Brain microvascular endothelial cell (primary cell): ENCODE data around the gene LRP1.

Experiments used
- DNase-seq: peaks from one replicate; pipeline ENCODE4 v3.0.0-alpha.2; 2020
- H3K27ac ChIP-seq: fragments of 250-450 bp; sonication (Bioruptor Pico); 2 replicates; pipeline ENCODE4 v1.5.1; 2020; ENCODE audit warnings: mild to moderate bottlenecking, moderate library complexity
- H3K27me3 ChIP-seq: fragments of 250-450 bp; sonication (Bioruptor Pico); replicated peaks from 2 replicates; pipeline ENCODE4 v1.5.1; 2020; ENCODE audit warnings: mild to moderate bottlenecking
- H3K36me3 ChIP-seq: fragments of 250-450 bp; sonication (Bioruptor Pico); replicated peaks from 2 replicates; pipeline ENCODE4 v1.5.1; 2020; ENCODE audit warnings: mild to moderate bottlenecking
- H3K4me3 ChIP-seq: 2 replicates; pipeline ENCODE4 v1.5.1; 2011; ENCODE audit warnings: low read depth, mild to moderate bottlenecking, control low read depth, low read length, moderate library complexity
- in situ Hi-C: cut with HindIII; loops from 2 replicates; pipeline ENCODE4 v1.10.0; 2017; ENCODE audit warnings: low sequenced_read_pairs, low pct_ligation_motif_present
- TF ChIP-seq, protein P1 (sequence below): IDR thresholded peaks from 2 replicates; pipeline ENCODE4 v1.5.1; 2011; ENCODE audit warnings: low read depth, mild to moderate bottlenecking, moderate library complexity, low read length, control low read depth, inconsistent platforms; ENCODE audit errors: missing control alignments

Gene LRP1

DNA sequence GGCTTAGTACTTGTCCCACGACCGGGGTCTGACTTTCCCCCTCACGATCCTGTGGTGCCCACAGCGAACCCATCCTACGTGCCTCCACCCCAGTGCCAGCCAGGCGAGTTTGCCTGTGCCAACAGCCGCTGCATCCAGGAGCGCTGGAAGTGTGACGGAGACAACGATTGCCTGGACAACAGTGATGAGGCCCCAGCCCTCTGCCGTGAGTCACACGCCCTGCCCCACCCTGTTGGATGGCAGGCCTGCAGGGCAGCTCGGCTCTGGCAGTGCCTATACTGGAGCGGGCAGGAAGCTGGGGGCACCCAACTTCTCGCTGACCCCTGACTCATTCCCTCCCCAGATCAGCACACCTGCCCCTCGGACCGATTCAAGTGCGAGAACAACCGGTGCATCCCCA is 37.5 kb downstream of the LRP1 start:
- DNase-seq, result no peak
- Histone ChIP-seq H3K27ac (no peak overlapping the region), H3K27me3 (no peaks in the 10 kb centered on the region), H3K4me3 (no peak overlapping the region), H3K36me3 (peaks cover 77% of the 10 kb centered on the region)
- TF ChIP-seq, protein P1, sequence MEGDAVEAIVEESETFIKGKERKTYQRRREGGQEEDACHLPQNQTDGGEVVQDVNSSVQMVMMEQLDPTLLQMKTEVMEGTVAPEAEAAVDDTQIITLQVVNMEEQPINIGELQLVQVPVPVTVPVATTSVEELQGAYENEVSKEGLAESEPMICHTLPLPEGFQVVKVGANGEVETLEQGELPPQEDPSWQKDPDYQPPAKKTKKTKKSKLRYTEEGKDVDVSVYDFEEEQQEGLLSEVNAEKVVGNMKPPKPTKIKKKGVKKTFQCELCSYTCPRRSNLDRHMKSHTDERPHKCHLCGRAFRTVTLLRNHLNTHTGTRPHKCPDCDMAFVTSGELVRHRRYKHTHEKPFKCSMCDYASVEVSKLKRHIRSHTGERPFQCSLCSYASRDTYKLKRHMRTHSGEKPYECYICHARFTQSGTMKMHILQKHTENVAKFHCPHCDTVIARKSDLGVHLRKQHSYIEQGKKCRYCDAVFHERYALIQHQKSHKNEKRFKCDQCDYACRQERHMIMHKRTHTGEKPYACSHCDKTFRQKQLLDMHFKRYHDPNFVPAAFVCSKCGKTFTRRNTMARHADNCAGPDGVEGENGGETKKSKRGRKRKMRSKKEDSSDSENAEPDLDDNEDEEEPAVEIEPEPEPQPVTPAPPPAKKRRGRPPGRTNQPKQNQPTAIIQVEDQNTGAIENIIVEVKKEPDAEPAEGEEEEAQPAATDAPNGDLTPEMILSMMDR, result no peak
- in situ Hi-C loops, result no loop called here

DNA sequence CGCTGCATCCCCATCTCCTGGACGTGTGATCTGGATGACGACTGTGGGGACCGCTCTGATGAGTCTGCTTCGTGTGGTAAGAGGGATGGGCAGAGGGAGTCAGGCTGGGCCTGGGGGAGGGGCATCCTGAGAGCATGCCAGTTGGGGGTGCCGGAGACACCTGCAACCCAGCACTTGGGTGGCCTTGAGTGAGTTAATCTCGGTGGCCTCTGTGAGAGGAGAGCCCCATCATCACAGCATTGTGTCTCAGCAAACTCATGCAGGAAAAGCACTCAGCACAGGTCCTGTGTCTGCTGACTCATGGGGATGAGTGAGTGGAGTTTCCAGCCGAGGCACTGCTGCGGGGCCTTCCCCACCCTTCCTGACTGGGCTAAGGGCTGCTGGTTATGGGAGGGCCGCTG is 38.7 kb downstream of the LRP1 start:
- Histone ChIP-seq H3K27me3 (no peaks in the 10 kb centered on the region), H3K4me3 (no peak overlapping the region), H3K36me3 (peaks cover 70% of the 10 kb centered on the region), H3K27ac (peak overlapping the region; percentile 9)
- TF ChIP-seq, protein P1, result no peak
- peak; percentile 68 for DNase-seq
- in situ Hi-C loops, result no loop called here

DNA sequence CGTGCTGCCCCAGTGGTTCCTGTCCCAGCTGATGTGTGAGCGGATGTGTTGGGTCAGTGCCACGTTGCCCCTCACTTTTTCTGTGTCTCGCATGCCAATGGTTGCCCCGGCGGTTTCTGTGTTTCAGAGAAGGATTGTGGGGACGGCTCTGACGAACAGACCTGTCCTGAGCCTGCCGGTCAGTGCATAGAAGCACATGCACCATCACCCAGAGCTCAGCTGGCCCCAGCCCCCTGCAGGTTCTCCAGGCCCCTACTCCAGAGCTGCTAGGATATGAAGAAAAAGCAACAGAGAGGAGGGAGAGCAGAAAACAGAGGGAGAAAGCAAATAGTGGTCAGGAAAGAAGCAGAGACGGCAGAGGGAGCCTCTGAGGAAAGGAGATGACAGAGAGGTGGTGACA is 39.8 kb downstream of the LRP1 start:
- in situ Hi-C loops, result no loop called here
- Histone ChIP-seq H3K36me3 (peaks cover 62% of the 10 kb centered on the region), H3K27ac (no peak overlapping the region), H3K27me3 (no peaks in the 10 kb centered on the region), H3K4me3 (no peak overlapping the region)
- no peak for DNase-seq
- TF ChIP-seq, protein P1, result no peak

DNA sequence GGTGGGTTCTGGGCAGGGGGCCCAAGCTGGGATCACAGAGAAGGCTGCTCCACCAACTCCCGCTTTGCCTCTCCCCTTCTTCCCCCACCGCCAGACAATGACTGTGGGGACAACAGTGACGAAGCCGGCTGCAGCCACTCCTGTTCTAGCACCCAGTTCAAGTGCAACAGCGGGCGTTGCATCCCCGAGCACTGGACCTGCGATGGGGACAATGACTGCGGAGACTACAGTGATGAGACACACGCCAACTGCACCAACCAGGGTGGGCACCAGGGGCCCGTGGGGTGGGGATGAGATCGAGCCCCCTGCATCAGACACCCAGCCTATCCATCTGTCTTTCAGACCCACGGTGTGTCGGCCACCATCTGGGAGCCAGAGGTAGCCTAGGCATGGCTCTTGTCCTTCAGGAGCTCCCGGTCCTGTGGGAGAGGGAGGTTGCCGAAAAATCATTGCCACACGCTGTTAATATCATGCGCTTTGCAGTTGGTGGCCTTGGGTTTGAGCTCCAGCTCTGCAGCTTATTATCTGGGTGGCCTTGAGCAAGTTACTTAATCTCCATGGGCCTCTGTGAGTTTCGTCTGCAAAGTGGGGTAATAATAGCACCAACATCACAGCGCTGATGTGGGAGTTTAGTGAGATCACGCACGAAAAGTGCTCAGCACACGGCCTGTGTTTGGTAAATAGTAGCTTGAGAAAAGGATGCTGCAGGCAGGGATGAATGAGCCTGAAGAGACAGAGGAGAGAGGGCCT is 40.9 kb downstream of the LRP1 start:
- TF ChIP-seq, protein P1, result no peak
- H3K4me3 ChIP-seq, result no peak overlapping the region
- H3K36me3 ChIP-seq, result peaks cover 61% of the 10 kb centered on the region
- no peaks in the 10 kb centered on the region for H3K27me3 ChIP-seq
- DNase-seq, result no peak
- H3K27ac ChIP-seq, result no peak overlapping the region
- in situ Hi-C loops, result no loop called here

DNA sequence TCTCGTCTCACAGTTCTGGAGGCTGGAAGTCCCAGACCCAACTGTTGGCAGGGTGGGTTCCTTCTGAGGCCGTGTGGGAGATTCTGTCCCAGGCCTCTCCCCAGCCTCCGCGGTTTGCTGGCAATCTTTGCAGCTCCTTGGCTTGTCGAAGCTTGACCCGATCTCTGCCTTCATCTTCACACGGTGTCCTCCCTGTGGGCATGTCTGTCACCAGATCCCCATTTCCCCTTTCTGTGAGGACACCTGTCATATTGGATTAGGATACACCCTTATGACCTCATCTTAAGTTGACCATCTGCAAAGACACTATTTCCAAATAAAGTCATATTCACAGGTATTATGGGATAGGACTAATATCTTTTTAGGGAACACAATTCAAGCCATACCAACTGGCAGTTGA is 41.7 kb downstream of the LRP1 start:
- H3K4me3 ChIP-seq, result no peak overlapping the region
- H3K27ac ChIP-seq, result no peak overlapping the region
- peaks cover 56% of the 10 kb centered on the region for H3K36me3 ChIP-seq
- TF ChIP-seq, protein P1, result no peak
- in situ Hi-C loops, result no loop called here
- H3K27me3 ChIP-seq, result no peaks in the 10 kb centered on the region
- no peak for DNase-seq

DNA sequence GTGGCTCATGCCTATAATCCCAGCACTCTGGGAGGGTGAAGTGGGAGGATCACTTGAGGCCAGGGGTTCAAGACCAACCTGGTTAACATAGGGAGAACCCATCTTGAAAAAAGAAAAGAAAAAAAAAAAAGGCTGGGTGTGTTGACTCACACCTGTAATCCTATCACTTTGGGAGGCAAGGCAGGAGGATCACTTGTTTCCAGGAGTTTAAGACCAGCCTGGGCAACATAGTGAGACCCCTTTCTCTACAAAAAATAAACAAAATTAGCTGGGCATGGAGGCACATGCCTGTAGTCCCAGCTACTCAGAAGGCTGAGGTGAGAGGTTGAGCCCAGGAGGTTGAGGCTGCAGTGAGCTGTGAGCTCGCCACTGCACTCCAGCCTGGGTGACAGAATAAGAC is 42.1 kb downstream of the LRP1 start:
- in situ Hi-C loops, result no loop called here
- no peak overlapping the region for H3K4me3 ChIP-seq
- no peaks in the 10 kb centered on the region for H3K27me3 ChIP-seq
- peaks cover 59% of the 10 kb centered on the region for H3K36me3 ChIP-seq
- no peak overlapping the region for H3K27ac ChIP-seq
- TF ChIP-seq, protein P1, result no peak
- DNase-seq, result no peak
